Stimulated activated CD4-positive, alpha-beta T cell treated with anti-CD3 and anti-CD28 coated beads, TNF-alpha, amount 100 ng/mL, for 1 hour (primary cell): ENCODE measurements around the gene EFNB3.

Source experiments
- DNase-seq, 3 donors: peaks; one replicate each; pipeline ENCODE4 v3.0.0-alpha.2; 2020; ENCODE audit warnings: low read depth in 3 of 3, low spot score in 1 of 3

The EFNB3 gene

GRCh38 chr17:7697828-7698588 is 7.0 kb upstream of the EFNB3 start:
- no peak for DNase-seq

- DNase-seq = no peak
These were observed 4.5 kb upstream of the EFNB3 start for GRCh38 chr17:7700510-7700909.

- DNase-seq = no peak
These were observed 3.3 kb upstream of the EFNB3 start for GRCh38 chr17:7701681-7702080.

GRCh38 chr17:7702776-7703175 is 2.2 kb upstream of the EFNB3 start:
- DNase-seq = no peak

GRCh38 chr17:7703584-7704479 is 1.2 kb upstream of the EFNB3 start:
- no peak for DNase-seq

- no peak for DNase-seq
These were observed 560 bp downstream of the EFNB3 start for GRCh38 chr17:7705269-7706255.

- DNase-seq = no peak
These were observed 1.8 kb downstream of the EFNB3 start for GRCh38 chr17:7706631-7707354.

GRCh38 chr17:7707446-7707845 is 2.4 kb downstream of the EFNB3 start:
- DNase-seq = no peak

- DNase-seq = no peak
These were observed 3.1 kb downstream of the EFNB3 start for GRCh38 chr17:7707858-7708750.

- DNase-seq = no peak
These were observed 4.0 kb downstream of the EFNB3 start for GRCh38 chr17:7709031-7709430.

- DNase-seq = no peak
These were observed 5.3 kb downstream of the EFNB3 start for GRCh38 chr17:7710301-7710700.

GRCh38 chr17:7711051-7711755 is 6.2 kb downstream of the EFNB3 start:
- no peak for DNase-seq

GRCh38 chr17:7712111-7712771 is 7.2 kb downstream of the EFNB3 start:
- DNase-seq = no peak

GRCh38 chr17:7713782-7714181 is 8.8 kb downstream of the EFNB3 start:
- DNase-seq = no peak

GRCh38 chr17:7714721-7715594 is 10.0 kb downstream of the EFNB3 start:
- no peak for DNase-seq

- no peak for DNase-seq
These were observed 11.2 kb downstream of the EFNB3 start for GRCh38 chr17:7715936-7716886.
